ENCODE data around the gene FBN3.

GRCh38 chr19:8096071-8096470 lies 53.3 kb downstream of the FBN3 start:
- TF ChIP-seq CTCF (IDR thresholded peaks at IDR 0.05; ENCODE audit: poor library complexity, severe bottlenecking) = no peak
- TF ChIP-seq POLR2AphosphoS5 (IDR thresholded peaks at IDR 0.05) = no peak
- TF ChIP-seq REST (IDR thresholded peaks at IDR 0.05; ENCODE audit: borderline replicate concordance) = no peak
- no peak for TF ChIP-seq TAF1 (IDR thresholded peaks at IDR 0.05; ENCODE audit: low read depth)

All from neural cell (in vitro differentiated cells).